CD14-positive monocyte (primary cell): Measurements from ENCODE around the gene SPRED2. TPM values are rescaled to one million over a fixed set of nuclear protein-coding genes. Genes with fewer than 3 reads are reported as not detected.

ENCODE experiments used
- DNase-seq, 3 donors: peaks; one replicate each; pipeline ENCODE4 v3.0.0-alpha.2; 2011 to 2022
- H2AFZ ChIP-seq: 2 replicates; pipeline ENCODE4 v1.6.0; 2012; ENCODE audit warnings: mild to moderate bottlenecking, low read depth, low read length, inconsistent platforms; ENCODE audit not compliant: insufficient read depth, poor library complexity, severe bottlenecking
- H3K27ac ChIP-seq, 2 donors: 1 replicate in 1 of 2; 2 replicates in 1 of 2; pipeline ENCODE4 v1.5.1; 2012 to 2013; ENCODE audit warnings: low read length in 2 of 2, control low read depth in 1 of 2, inconsistent platforms in 1 of 2, low read depth in 1 of 2, mild to moderate bottlenecking in 1 of 2
- H3K27me3 ChIP-seq, 2 donors: one replicate each; pipeline versions ENCODE4 v1.6.0 to v1.6.1; 2011 to 2013; ENCODE audit warnings: low read length in 2 of 2; ENCODE audit not compliant: control insufficient read depth in 2 of 2, insufficient read depth in 2 of 2
- H3K36me3 ChIP-seq, 2 donors: replicated peaks in 1 of 2; 1 replicate in 1 of 2; 2 replicates in 1 of 2; pipeline versions ENCODE4 v1.5.1 to v1.6.1; 2012 to 2013; ENCODE audit warnings: low read length in 2 of 2, control low read depth in 1 of 2, inconsistent platforms in 1 of 2, mild to moderate bottlenecking in 1 of 2; ENCODE audit not compliant: insufficient read depth in 2 of 2, control insufficient read depth in 1 of 2
- H3K4me1 ChIP-seq, 2 donors: 1 replicate in 1 of 2; 2 replicates in 1 of 2; pipeline versions ENCODE4 v1.5.1 to v1.6.1; 2012 to 2013; ENCODE audit warnings: low read length in 2 of 2, control low read depth in 1 of 2, inconsistent platforms in 1 of 2, mild to moderate bottlenecking in 1 of 2, moderate library complexity in 1 of 2; ENCODE audit not compliant: insufficient read depth in 2 of 2, control insufficient read depth in 1 of 2
- H3K4me2 ChIP-seq: replicated peaks from 2 replicates; pipeline ENCODE3; 2012; ENCODE audit warnings: low read length, moderate library complexity, mild to moderate bottlenecking; ENCODE audit not compliant: poor library complexity, severe bottlenecking; ENCODE audit errors: extremely low read depth
- H3K4me3 ChIP-seq, 3 experiments: fragments of 200-600 bp in 1 of 3; sonication (generic) in 1 of 3; replicated peaks in 1 of 3; 1 replicate in 2 of 3; 2 replicates in 1 of 3; pipeline ENCODE4 v1.5.1; 2011 to 2013; ENCODE audit warnings: low read length in 3 of 3, mild to moderate bottlenecking in 3 of 3, control low read depth in 2 of 3, low read depth in 2 of 3, inconsistent platforms in 1 of 3, moderate library complexity in 1 of 3
- H3K79me2 ChIP-seq: 2 replicates; pipeline ENCODE4 v1.6.0; 2012; ENCODE audit warnings: mild to moderate bottlenecking, control low read depth, inconsistent platforms, low read length, moderate library complexity; ENCODE audit not compliant: insufficient read depth
- H3K9ac ChIP-seq: 2 replicates; pipeline ENCODE4 v1.6.0; 2017; ENCODE audit warnings: low read length, mild to moderate bottlenecking; ENCODE audit not compliant: insufficient read depth, poor library complexity, severe bottlenecking
- H3K9me3 ChIP-seq, 2 donors: replicated peaks in 1 of 2; 1 replicate in 1 of 2; 2 replicates in 1 of 2; pipeline versions ENCODE4 v1.5.1 to v1.6.1; 2012 to 2013; ENCODE audit warnings: low read length in 2 of 2, control low read depth in 1 of 2; ENCODE audit not compliant: control insufficient read depth in 1 of 2, insufficient read depth in 1 of 2
- H4K20me1 ChIP-seq: 2 replicates; pipeline ENCODE4 v1.6.0; 2012; ENCODE audit warnings: mild to moderate bottlenecking, low read length, control low read depth, moderate library complexity; ENCODE audit not compliant: insufficient read depth
- H3K27ac Mint-ChIP-seq, 7 donors: one replicate each; pipeline ENCODE4 v1.8.0; 2020; ENCODE audit warnings: mild to moderate bottlenecking in 7 of 7, mixed read lengths in 7 of 7, moderate library complexity in 6 of 7, inconsistent platforms in 2 of 7
- H3K27me3 Mint-ChIP-seq, 3 donors: one replicate each; pipeline ENCODE4 v1.8.0; 2021 to 2022; ENCODE audit warnings: low read depth in 3 of 3, mild to moderate bottlenecking in 3 of 3, mixed read lengths in 3 of 3, moderate library complexity in 3 of 3, inconsistent platforms in 1 of 3
- H3K36me3 Mint-ChIP-seq, 2 donors: one replicate each; pipeline ENCODE4 v1.8.0; 2020; ENCODE audit warnings: mixed read lengths in 2 of 2, inconsistent platforms in 1 of 2, mild to moderate bottlenecking in 1 of 2
- H3K4me1 Mint-ChIP-seq: one replicate; pipeline ENCODE4 v1.8.0; 2020; ENCODE audit warnings: mild to moderate bottlenecking, mixed read lengths
- H3K4me3 Mint-ChIP-seq, 2 donors: one replicate each; pipeline ENCODE4 v1.8.0; 2020; ENCODE audit warnings: mild to moderate bottlenecking in 2 of 2, mixed read lengths in 2 of 2, moderate library complexity in 1 of 2
- H3K9me3 Mint-ChIP-seq, 7 donors: one replicate each; pipeline ENCODE4 v1.8.0; 2020 to 2022; ENCODE audit warnings: mixed read lengths in 7 of 7, mild to moderate bottlenecking in 6 of 7, moderate library complexity in 6 of 7, inconsistent platforms in 2 of 7
- CTCF ChIP-seq: fragments of 200-600 bp; IDR thresholded peaks from one replicate; pipeline ENCODE4 v1.8.0; 2022; ENCODE audit warnings: antibody characterized with exemption, mild to moderate bottlenecking
- WGBS: methylation state at CpG from one replicate; pipeline ENCODE4 v1.1.5; 2013; ENCODE audit warnings: missing lambda C conversion rate; ENCODE audit not compliant: insufficient coverage; 5-methylcytosine and 5-hydroxymethylcytosine counted together
- intact Hi-C, 2 donors: fragments of 100-400 bp; cut with micrococcal nuclease; formaldehyde crosslinking; loops; one replicate each; pipeline versions ENCODE4 v1.15.0 to v1.15.1; 2023
- polyA plus RNA-seq, 3 donors: library from polyadenylated mRNA; depleted of rRNA in 1 of 3; unstranded in 2 of 3; stranded (reverse) in 1 of 3; fragments of 300-500 nt in 2 of 3; fragments of >200 nt in 1 of 3; fragmentation: Illumina TruSeq in 2 of 3; gene quantifications; 1 replicate in 2 of 3; 2 replicates in 1 of 3; pipeline ENCODE4 v1.2.3, GENCODE V29; 2012 to 2021

The SPRED2 gene
- polyA plus RNA-seq, 3 donors: 0.20 to 2.0 (median 0.33) TPM

- Mint-ChIP-seq H3K9me3 (peaks cover 0 to 12% (median under 1%) of the 10 kb centered on the region in 7 donors), H3K27ac (peak overlapping the region in 4 of 7 donors; percentile 25 to 66 (median 49)), H3K4me3 (peak overlapping the region; percentile 96), H3K36me3 (peaks cover 0 to 18% of the 10 kb centered on the region in 2 donors), H3K4me1 (peaks cover 18% of the 10 kb centered on the region), H3K27me3 (peaks cover 41 to 62% (median 50%) of the 10 kb centered on the region in 3 donors)
- H4K20me1 ChIP-seq: peaks cover 26% of the 10 kb centered on the region
- TF ChIP-seq CTCF: no peak
- H3K36me3 ChIP-seq: no peaks in the 10 kb centered on the region
- peak in 2 of 3 donors; percentile 57 to 71 for DNase-seq
- peaks cover 23 to 54% of the 10 kb centered on the region in 2 donors for H3K27me3 ChIP-seq
- H3K4me3 ChIP-seq: peak overlapping the region; percentile 46 to 87 (median 64)
- H3K9ac ChIP-seq: peak overlapping the region; percentile 73
- H2AFZ ChIP-seq: peak overlapping the region; percentile 85
- H3K9me3 ChIP-seq: no peaks in the 10 kb centered on the region
- WGBS: 80% methylated on average over 13 of the region's 17 CpGs
- H3K27ac ChIP-seq: no peak overlapping the region
- peaks cover 15 to 21% of the 10 kb centered on the region in 2 donors for H3K4me1 ChIP-seq
- H3K4me2 ChIP-seq: peak overlapping the region; percentile 96
- peaks cover 8% of the 10 kb centered on the region for H3K79me2 ChIP-seq
- intact Hi-C loops: loop anchor here (5.0 to 10.0 kb wide), 5 partner anchors 63 to 365 kb away; partner anchors contain the start of gene ACTR2 (in 2 of the 2)
These were observed 2.4 kb downstream of the SPRED2 start for GRCh38 chr2:65429786-65430602.

GRCh38 chr2:65427532-65427931 is 4.9 kb downstream of the SPRED2 start:
- intact Hi-C loops: no loop called here
- H3K36me3 ChIP-seq: no peaks in the 10 kb centered on the region
- peaks cover 0 to 31% of the 10 kb centered on the region in 2 donors for H3K36me3 Mint-ChIP-seq
- H3K4me3 Mint-ChIP-seq: no peak overlapping the region
- no peak overlapping the region for H3K27ac ChIP-seq
- no peaks in the 10 kb centered on the region for H3K9me3 ChIP-seq
- H3K4me1 Mint-ChIP-seq: peaks cover 13% of the 10 kb centered on the region
- no peak for DNase-seq
- peaks cover 28 to 48% of the 10 kb centered on the region in 2 donors for H3K27me3 ChIP-seq
- peaks cover 11% of the 10 kb centered on the region for H3K79me2 ChIP-seq
- H3K9me3 Mint-ChIP-seq: peaks cover 0 to 9% (median 0%) of the 10 kb centered on the region in 7 donors
- no peak overlapping the region for H3K27ac Mint-ChIP-seq
- 90% methylated on average over 2 of the region's 2 CpGs for WGBS
- H4K20me1 ChIP-seq: peaks cover 48% of the 10 kb centered on the region
- peaks cover 8 to 11% of the 10 kb centered on the region in 2 donors for H3K4me1 ChIP-seq
- no peak overlapping the region for H3K4me2 ChIP-seq
- no peak overlapping the region for H3K4me3 ChIP-seq
- no peak overlapping the region for H2AFZ ChIP-seq
- H3K27me3 Mint-ChIP-seq: peaks cover 32 to 58% (median 42%) of the 10 kb centered on the region in 3 donors
- H3K9ac ChIP-seq: no peak overlapping the region
- no peak for TF ChIP-seq CTCF
